K562 (cell line): ENCODE measurements around the gene ZNF831.

Experiments used
- CBX5 ChIP-seq: IDR thresholded peaks from 2 replicates; pipeline ENCODE4 v1.6.1; 2014; ENCODE audit warnings: low read depth, borderline replicate concordance
- NEUROD1 ChIP-seq: fragments of 150-350 bp; IDR thresholded peaks from 2 replicates; pipeline ENCODE4 v1.6.1; 2014; ENCODE audit warnings: borderline replicate concordance, low read length, low read depth; ENCODE audit not compliant: partially characterized antibody
- POLR2AphosphoS5 ChIP-seq: IDR thresholded peaks from 2 replicates; pipeline ENCODE4 v1.6.1; 2011; ENCODE audit warnings: mild to moderate bottlenecking, low read depth, low read length, moderate library complexity; ENCODE audit not compliant: control insufficient read depth, insufficient read depth
- SMAD3 ChIP-seq: fragments of 450-650 bp; formaldehyde crosslinking; conservative IDR thresholded peaks from 2 replicates; pipeline ENCODE4 v1.4.0; 2020; ENCODE audit warnings: mild to moderate bottlenecking
- TF ChIP-seq, protein P1 (sequence below), 3 experiments: IDR thresholded peaks in 2 of 3; conservative IDR thresholded peaks in 1 of 3; 2 replicates each; pipeline ENCODE4 v1.5.1; 2011 to 2012; ENCODE audit warnings: low read length in 3 of 3, mild to moderate bottlenecking in 3 of 3, control low read depth in 2 of 3, improper control_type of control experiment in 1 of 3, inconsistent platforms in 1 of 3, low read depth in 1 of 3, mixed read lengths in 1 of 3, moderate library complexity in 1 of 3; ENCODE audit not compliant: insufficient read depth in 2 of 3

DNA sequence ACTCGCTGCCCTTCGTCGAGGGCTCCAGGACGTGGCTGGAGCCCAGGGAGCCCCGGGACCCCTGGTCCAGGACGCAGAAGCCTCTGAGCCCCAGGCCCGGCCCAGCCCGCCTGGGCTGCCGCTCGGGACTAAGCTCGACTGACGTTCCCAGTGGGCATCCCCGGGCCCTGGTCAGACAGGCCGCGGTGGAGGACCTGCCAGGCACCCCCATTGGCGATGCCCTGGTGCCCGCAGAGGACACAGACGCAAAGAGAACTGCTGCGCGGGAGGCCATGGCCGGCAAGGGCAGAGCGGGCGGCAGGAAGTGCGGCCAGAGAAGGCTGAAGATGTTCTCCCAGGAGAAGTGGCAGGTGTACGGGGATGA lies 28.9 kb downstream of the ZNF831 start:
- TF ChIP-seq SMAD3 (CRISPR knock-in tag) (no peak), CBX5 (no peak), POLR2AphosphoS5 (no peak), NEUROD1 (no peak)
- TF ChIP-seq, protein P1, sequence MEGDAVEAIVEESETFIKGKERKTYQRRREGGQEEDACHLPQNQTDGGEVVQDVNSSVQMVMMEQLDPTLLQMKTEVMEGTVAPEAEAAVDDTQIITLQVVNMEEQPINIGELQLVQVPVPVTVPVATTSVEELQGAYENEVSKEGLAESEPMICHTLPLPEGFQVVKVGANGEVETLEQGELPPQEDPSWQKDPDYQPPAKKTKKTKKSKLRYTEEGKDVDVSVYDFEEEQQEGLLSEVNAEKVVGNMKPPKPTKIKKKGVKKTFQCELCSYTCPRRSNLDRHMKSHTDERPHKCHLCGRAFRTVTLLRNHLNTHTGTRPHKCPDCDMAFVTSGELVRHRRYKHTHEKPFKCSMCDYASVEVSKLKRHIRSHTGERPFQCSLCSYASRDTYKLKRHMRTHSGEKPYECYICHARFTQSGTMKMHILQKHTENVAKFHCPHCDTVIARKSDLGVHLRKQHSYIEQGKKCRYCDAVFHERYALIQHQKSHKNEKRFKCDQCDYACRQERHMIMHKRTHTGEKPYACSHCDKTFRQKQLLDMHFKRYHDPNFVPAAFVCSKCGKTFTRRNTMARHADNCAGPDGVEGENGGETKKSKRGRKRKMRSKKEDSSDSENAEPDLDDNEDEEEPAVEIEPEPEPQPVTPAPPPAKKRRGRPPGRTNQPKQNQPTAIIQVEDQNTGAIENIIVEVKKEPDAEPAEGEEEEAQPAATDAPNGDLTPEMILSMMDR (IDR thresholded peaks at IDR 0.05 in 2 of 3, conservative IDR thresholded peaks at IDR 0.05 in 1 of 3; ENCODE audit: insufficient read depth in 2 of 3, low read depth in 1 of 3, low read length in 3 of 3), result no peak
